ENCODE results near the gene ODAM.
"Not testable (repeated sequence)": the region's sequence is repeated elsewhere in the genome, so short reads cannot be mapped to it uniquely, and the experiment has no call there.

ODAM gene

DNA sequence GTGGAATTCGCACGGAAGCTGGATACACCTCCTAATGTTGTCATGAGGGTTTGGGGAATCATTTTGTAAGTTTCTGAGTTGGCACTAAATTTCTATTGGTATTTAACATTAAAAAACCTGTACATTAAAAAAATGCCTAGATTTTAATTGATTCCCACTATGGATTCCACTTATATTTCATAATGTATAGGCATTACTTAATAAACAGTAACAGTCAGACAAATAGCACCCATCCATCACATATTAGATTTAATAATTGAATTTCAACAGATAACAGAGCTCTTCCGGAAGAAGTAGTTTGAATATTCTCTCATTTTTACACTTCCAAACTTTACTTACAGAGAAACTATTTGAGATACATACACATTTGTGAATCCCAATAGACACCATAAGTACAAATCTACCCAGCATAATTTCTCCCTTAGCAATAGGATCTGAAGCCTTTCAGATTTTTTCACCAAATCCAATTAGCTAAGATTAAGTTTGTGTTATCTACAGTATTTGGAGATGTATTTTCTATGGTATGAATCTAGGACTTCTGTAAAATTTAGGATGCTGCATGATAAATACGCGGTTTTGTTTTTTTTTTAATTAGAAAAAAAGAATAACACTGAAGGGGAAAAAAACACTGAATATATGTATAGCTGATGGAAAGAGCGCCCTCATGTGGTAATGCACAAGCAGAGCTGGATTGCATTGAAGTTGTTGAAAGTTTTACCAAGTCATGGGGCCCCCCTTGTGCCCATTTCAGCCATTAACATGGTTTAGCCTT, 12.2 kb upstream of the ODAM start:
- no peak overlapping the region for H3K4me2 ChIP-seq

DNA sequence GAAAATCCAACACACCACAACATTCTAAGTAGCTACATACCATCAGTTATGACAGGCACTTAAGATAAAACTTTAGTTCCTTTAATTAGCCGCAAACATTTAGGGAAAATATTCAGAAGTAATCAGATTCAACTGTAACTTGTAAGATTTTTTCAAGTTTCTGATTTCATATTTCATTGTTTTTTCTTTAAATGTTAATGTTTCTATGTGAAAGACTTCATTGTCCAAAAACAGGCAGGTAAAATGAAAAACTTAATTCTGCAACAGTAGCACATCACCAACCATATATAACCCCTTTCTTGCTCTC, 11.6 kb upstream of the ODAM start:
- TF ChIP-seq Cebpa-rat (IDR thresholded peaks at IDR 0.05), result no peak
- Histone ChIP-seq H3K9ac (no peak overlapping the region), H3K4me3 (no peak overlapping the region), H3K4me1 (no peaks in the 10 kb centered on the region), H3K36me3 (no peaks in the 10 kb centered on the region), H3K27me3 (no peaks in the 10 kb centered on the region), H3K27ac (no peak overlapping the region), H4K20me1 (no peaks in the 10 kb centered on the region), H3K4me2 (no peak overlapping the region), H3K9me3 (no peaks in the 10 kb centered on the region)

More for the DNA sequence above, 12.2 kb upstream of the ODAM start:
- H3K36me3 ChIP-seq, result no peaks in the 10 kb centered on the region
- no peak for TF ChIP-seq Cebpa-rat (IDR thresholded peaks at IDR 0.05)
- no peaks in the 10 kb centered on the region for H3K27me3 ChIP-seq
- no peak overlapping the region for H3K4me3 ChIP-seq
- H3K27ac ChIP-seq, result no peak overlapping the region
- no peaks in the 10 kb centered on the region for H4K20me1 ChIP-seq
- no peaks in the 10 kb centered on the region for H3K4me1 ChIP-seq
- H3K9me3 ChIP-seq, result no peaks in the 10 kb centered on the region
- H3K9ac ChIP-seq, result no peak overlapping the region

DNA sequence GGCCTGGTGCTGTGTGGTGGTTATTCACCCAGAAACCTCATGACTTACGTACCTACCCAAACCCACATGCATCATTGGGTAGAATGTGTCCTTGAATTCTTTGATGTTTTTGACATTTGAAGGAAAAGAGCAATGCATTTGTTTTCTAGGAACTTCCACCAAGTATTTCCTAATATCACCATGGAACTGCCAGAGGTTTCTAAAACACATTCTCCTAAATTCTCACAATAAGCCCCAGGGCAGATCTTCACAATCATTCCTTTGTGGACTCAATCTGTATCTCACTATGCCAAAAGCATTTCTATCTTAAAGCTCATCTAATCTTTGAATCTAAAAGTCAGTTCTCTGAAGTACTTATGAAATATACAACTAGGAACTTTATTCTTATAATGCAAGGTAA, 8.3 kb upstream of the ODAM start:
- no peaks in the 10 kb centered on the region for H4K20me1 ChIP-seq
- TF ChIP-seq Cebpa-rat (IDR thresholded peaks at IDR 0.05), result no peak
- H3K4me1 ChIP-seq, result no peaks in the 10 kb centered on the region

DNA sequence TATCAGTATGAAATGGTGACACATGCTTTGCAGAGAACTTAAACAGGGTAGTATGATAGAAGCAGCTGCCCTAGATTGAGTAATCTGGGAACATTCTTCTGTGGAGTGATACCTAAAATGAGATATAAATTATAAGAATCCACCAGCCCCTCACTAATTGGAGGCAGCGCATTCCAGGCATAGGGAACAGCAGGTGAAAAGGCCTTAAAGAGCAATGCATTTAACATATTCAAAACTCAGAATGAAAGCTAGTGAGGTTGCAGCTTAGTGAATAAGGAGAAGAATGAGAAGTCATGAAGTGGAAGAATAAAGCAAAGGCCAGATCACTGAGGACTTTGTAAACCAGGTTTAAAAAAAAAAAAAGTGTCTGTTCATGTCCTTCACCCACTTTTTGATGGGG, 4.9 kb upstream of the ODAM start:
- H3K4me2 ChIP-seq, result no peak overlapping the region
- H3K9ac ChIP-seq, result no peak overlapping the region
- H3K4me3 ChIP-seq, result no peak overlapping the region
- H3K36me3 ChIP-seq, result no peaks in the 10 kb centered on the region
- no peaks in the 10 kb centered on the region for H3K27me3 ChIP-seq
- no peaks in the 10 kb centered on the region for H3K4me1 ChIP-seq
- no peaks in the 10 kb centered on the region for H3K9me3 ChIP-seq
- no peak for TF ChIP-seq Cebpa-rat (IDR thresholded peaks at IDR 0.05)
- no peaks in the 10 kb centered on the region for H4K20me1 ChIP-seq
- H3K27ac ChIP-seq, result no peak overlapping the region

More for the DNA sequence above, 8.3 kb upstream of the ODAM start:
- Histone ChIP-seq H3K9ac (no peak overlapping the region), H3K27ac (no peak overlapping the region), H3K27me3 (no peaks in the 10 kb centered on the region), H3K4me3 (no peak overlapping the region), H3K36me3 (no peaks in the 10 kb centered on the region), H3K4me2 (no peak overlapping the region), H3K9me3 (no peaks in the 10 kb centered on the region)

- no peaks in the 10 kb centered on the region for H3K4me1 ChIP-seq
Measured at GRCh38 chr4:70191647-70192046, 3.9 kb upstream of the ODAM start.

GRCh38 chr4:70192895-70193294, 2.6 kb upstream of the ODAM start:
- TF ChIP-seq Cebpa-rat (IDR thresholded peaks at IDR 0.05), result no peak
- no peaks in the 10 kb centered on the region for H3K4me1 ChIP-seq
- no peak overlapping the region for H3K9ac ChIP-seq

More at GRCh38 chr4:70191647-70192046, 3.9 kb upstream of the ODAM start:
- no peak overlapping the region for H3K4me2 ChIP-seq
- no peak overlapping the region for H3K9ac ChIP-seq
- no peak overlapping the region for H3K27ac ChIP-seq
- no peaks in the 10 kb centered on the region for H3K9me3 ChIP-seq
- H3K4me3 ChIP-seq, result no peak overlapping the region
- H3K36me3 ChIP-seq, result no peaks in the 10 kb centered on the region
- no peaks in the 10 kb centered on the region for H4K20me1 ChIP-seq
- H3K27me3 ChIP-seq, result no peaks in the 10 kb centered on the region
- TF ChIP-seq Cebpa-rat (IDR thresholded peaks at IDR 0.05), result no peak

DNA sequence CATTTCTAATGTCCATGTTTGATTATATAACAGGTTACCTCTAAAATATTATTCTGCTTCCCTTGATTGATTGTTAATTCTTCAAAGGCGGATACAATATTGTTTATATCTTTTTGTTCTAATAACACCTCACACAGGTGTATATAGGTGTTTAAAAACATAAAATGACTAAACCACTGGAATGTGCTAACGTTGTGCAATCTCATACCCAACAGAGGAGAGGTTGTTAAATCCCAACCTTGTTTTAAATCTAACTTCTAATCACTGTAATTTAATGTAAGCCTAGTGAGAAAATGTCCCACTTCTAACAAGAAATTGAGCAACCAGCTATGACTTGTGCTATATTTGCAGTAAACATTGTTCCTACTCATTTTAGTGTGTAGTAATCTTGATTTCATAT, 1.3 kb downstream of the ODAM start:
- no peak overlapping the region for H3K4me2 ChIP-seq
- TF ChIP-seq Cebpa-rat (IDR thresholded peaks at IDR 0.05), result no peak

More at GRCh38 chr4:70192895-70193294, 2.6 kb upstream of the ODAM start:
- Histone ChIP-seq H3K36me3 (no peaks in the 10 kb centered on the region), H3K4me2 (no peak overlapping the region), H4K20me1 (no peaks in the 10 kb centered on the region), H3K27ac (no peak overlapping the region), H3K27me3 (no peaks in the 10 kb centered on the region), H3K9me3 (no peaks in the 10 kb centered on the region), H3K4me3 (no peak overlapping the region)

DNA sequence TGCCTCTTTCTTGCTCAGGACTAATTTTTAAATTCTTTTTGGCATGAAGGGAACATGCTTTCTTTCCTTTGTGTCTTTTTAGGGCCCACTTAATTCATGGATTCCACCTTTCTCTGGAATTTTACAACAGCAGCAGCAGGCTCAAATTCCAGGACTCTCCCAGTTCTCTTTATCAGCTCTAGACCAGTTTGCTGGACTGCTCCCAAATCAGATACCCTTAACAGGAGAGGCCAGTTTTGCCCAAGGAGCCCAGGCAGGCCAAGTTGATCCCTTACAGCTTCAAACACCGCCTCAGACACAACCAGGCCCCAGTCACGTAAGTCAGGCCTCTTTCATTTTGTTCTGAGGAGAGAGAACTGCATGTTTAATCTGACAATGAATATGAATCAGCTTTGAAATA, 2.3 kb downstream of the ODAM start:
- no peak overlapping the region for H3K4me2 ChIP-seq

More for the DNA sequence above, 1.3 kb downstream of the ODAM start:
- no peaks in the 10 kb centered on the region for H4K20me1 ChIP-seq
- H3K9ac ChIP-seq, result no peak overlapping the region
- H3K9me3 ChIP-seq, result no peaks in the 10 kb centered on the region
- H3K27me3 ChIP-seq, result no peaks in the 10 kb centered on the region
- no peaks in the 10 kb centered on the region for H3K4me1 ChIP-seq
- no peak overlapping the region for H3K27ac ChIP-seq
- no peaks in the 10 kb centered on the region for H3K36me3 ChIP-seq
- H3K4me3 ChIP-seq, result no peak overlapping the region

DNA sequence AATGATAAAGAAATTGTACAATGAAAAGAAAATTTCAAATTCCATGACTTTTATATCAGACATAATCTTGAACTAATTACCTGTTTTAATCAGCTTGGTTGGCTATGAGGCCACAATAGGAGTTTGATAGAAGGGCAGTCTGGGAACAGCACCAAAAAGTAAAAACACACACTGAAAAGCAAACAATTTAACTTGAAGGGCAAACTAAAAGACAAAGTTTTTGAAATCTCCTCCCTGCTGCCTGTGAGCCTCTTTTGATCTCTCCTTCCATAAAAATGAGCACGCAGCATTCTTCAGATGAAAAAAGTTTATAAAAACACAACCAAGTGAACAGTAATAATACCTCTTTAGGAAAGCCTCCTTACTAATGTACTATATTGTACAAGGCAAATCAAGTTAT, 8.1 kb downstream of the ODAM start:
- TF ChIP-seq Cebpa-rat (IDR thresholded peaks at IDR 0.05), result no peak
- H3K4me1 ChIP-seq, result no peaks in the 10 kb centered on the region
- no peaks in the 10 kb centered on the region for H3K27me3 ChIP-seq
- no peaks in the 10 kb centered on the region for H3K36me3 ChIP-seq
- H3K4me3 ChIP-seq, result no peak overlapping the region
- H4K20me1 ChIP-seq, result no peaks in the 10 kb centered on the region
- no peaks in the 10 kb centered on the region for H3K9me3 ChIP-seq
- no peak overlapping the region for H3K4me2 ChIP-seq
- no peak overlapping the region for H3K9ac ChIP-seq
- no peak overlapping the region for H3K27ac ChIP-seq

More for the DNA sequence above, 2.3 kb downstream of the ODAM start:
- Histone ChIP-seq H3K9me3 (no peaks in the 10 kb centered on the region), H3K36me3 (no peaks in the 10 kb centered on the region), H3K27ac (no peak overlapping the region), H3K9ac (no peak overlapping the region), H3K4me3 (no peak overlapping the region), H4K20me1 (no peaks in the 10 kb centered on the region), H3K4me1 (no peaks in the 10 kb centered on the region), H3K27me3 (no peaks in the 10 kb centered on the region)
- no peak for TF ChIP-seq Cebpa-rat (IDR thresholded peaks at IDR 0.05)

GRCh38 chr4:70212752-70213151, 17.2 kb downstream of the ODAM start:
- not testable (repeated sequence) for H3K36me3 ChIP-seq, H3K27ac ChIP-seq, H3K4me1 ChIP-seq, H3K4me3 ChIP-seq, H3K27me3 ChIP-seq, H3K4me2 ChIP-seq, H3K9ac ChIP-seq, H4K20me1 ChIP-seq, H3K9me3 ChIP-seq

DNA sequence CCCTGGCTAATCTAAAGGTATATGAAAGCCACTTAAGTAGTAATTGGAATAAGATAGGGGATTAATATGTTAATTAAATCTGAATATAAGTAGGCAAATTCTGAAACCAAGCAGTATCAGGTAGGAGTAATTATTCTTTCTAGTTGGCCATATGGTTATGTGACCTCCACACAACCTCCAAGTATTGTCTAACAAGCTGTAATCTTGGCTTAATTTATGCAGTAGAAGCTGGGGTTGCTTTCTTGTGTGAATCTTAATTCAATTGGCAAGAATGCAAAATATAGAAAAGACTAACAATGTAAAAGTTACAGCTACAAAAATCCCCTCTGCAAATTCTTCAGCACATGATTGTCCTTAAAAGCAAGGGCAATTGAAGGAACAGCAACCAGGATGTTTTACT, 20.6 kb downstream of the ODAM start:
- H4K20me1 ChIP-seq, H3K27me3 ChIP-seq, H3K4me2 ChIP-seq, H3K27ac ChIP-seq, H3K4me3 ChIP-seq, H3K9ac ChIP-seq, H3K9me3 ChIP-seq, H3K4me1 ChIP-seq, H3K36me3 ChIP-seq: not testable (repeated sequence)

DNA sequence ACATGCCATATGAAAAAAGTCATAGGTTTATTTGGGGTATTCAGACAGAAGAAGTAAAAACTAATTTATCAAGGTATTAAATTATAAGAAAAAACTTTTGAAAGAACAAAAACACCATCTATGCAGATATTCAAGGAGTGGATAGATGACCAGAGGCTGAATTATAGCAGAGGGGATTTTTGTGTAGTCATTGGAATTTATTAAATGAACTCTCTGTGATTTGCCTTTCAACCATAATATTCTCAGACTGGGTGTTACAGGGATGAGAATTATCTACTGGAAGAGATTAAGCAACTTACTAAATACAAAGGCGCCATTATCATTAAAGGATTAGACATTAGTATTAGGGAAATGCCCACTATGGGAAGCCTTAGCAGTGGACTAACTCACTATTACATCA, 21.0 kb downstream of the ODAM start:
- not testable (repeated sequence) for H3K4me2 ChIP-seq, H3K4me1 ChIP-seq, H3K27me3 ChIP-seq, H3K4me3 ChIP-seq, H3K9me3 ChIP-seq, H3K36me3 ChIP-seq, H4K20me1 ChIP-seq, H3K9ac ChIP-seq, H3K27ac ChIP-seq

DNA sequence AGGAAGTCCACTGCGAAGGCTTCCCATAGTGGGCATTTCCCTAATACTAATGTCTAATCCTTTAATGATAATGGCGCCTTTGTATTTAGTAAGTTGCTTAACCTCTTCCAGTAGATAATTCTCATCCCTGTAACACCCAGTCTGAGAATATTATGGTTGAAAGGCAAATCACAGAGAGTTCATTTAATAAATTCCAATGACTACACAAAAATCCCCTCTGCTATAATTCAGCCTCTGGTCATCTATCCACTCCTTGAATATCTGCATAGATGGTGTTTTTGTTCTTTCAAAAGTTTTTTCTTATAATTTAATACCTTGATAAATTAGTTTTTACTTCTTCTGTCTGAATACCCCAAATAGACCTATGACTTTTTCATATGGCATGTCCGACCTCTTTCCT, 25.9 kb downstream of the ODAM start:
- H4K20me1 ChIP-seq, H3K4me2 ChIP-seq, H3K9me3 ChIP-seq, H3K9ac ChIP-seq, H3K27me3 ChIP-seq, H3K4me1 ChIP-seq, H3K27ac ChIP-seq, H3K36me3 ChIP-seq, H3K4me3 ChIP-seq: not testable (repeated sequence)

DNA sequence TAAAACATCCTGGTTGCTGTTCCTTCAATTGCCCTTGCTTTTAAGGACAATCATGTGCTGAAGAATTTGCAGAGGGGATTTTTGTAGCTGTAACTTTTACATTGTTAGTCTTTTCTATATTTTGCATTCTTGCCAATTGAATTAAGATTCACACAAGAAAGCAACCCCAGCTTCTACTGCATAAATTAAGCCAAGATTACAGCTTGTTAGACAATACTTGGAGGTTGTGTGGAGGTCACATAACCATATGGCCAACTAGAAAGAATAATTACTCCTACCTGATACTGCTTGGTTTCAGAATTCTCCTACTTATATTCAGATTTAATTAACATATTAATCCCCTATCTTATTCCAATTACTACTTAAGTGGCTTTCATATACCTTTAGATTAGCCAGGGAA, 26.3 kb downstream of the ODAM start:
- H3K4me1 ChIP-seq, H3K9me3 ChIP-seq, H4K20me1 ChIP-seq, H3K4me2 ChIP-seq, H3K9ac ChIP-seq, H3K4me3 ChIP-seq, H3K36me3 ChIP-seq, H3K27ac ChIP-seq, H3K27me3 ChIP-seq: not testable (repeated sequence)
